A673 (cell line): ENCODE results near the gene L3MBTL1. TPM values are rescaled to one million over a fixed set of nuclear protein-coding genes. Genes with fewer than 3 reads are reported as not detected.

Source experiments
- BruUV-seq: library from RNA; stranded (reverse); fragments of 400-500 nt; replicated peaks from 2 replicates; lab custom pipeline; 2021; lab: Mats Ljungman, UMichigan
- CTCF ChIA-PET: fragments of 300-600 bp; sonication (Branson Sonifier 250); formaldehyde crosslinking; loops from one replicate; lab custom pipeline; 2022; ENCODE audit warnings: antibody characterized with exemption; lab: Charles Lee
- POLR2A ChIA-PET: fragments of 300-600 bp; sonication (Branson Sonifier 250); formaldehyde crosslinking; loops from one replicate; lab custom pipeline; 2022; ENCODE audit warnings: antibody characterized with exemption; ENCODE audit not compliant: low non-redundant PET; lab: Charles Lee
- DNase-seq: peaks from one replicate; pipeline ENCODE4 v3.0.0-alpha.2; 2015; ENCODE audit warnings: low spot score
- H3K27ac ChIP-seq: fragments of 200-600 bp; sonication (generic); 2 replicates; pipeline ENCODE4 v1.5.1; 2016; ENCODE audit warnings: mixed run types, low read depth, mild to moderate bottlenecking, mixed read lengths, antibody characterized with exemption, low read length; ENCODE audit not compliant: poor library complexity, severe bottlenecking
- H3K27me3 ChIP-seq: fragments of 200-600 bp; sonication (generic); replicated peaks from 2 replicates; pipeline ENCODE4 v1.6.1; 2017; ENCODE audit warnings: mixed run types, low read depth, mild to moderate bottlenecking, mixed read lengths, antibody characterized with exemption, low read length; ENCODE audit not compliant: insufficient read depth, poor library complexity
- H3K36me3 ChIP-seq: fragments of 200-600 bp; sonication (generic); 2 replicates; pipeline ENCODE4 v1.6.1; 2016; ENCODE audit warnings: mixed run types, mild to moderate bottlenecking, mixed read lengths, antibody characterized with exemption, low read length; ENCODE audit not compliant: insufficient read depth, poor library complexity, severe bottlenecking
- H3K4me1 ChIP-seq: fragments of 200-600 bp; sonication (generic); 2 replicates; pipeline ENCODE4 v1.6.1; 2017; ENCODE audit warnings: mixed run types, mild to moderate bottlenecking, mixed read lengths, antibody characterized with exemption, low read length; ENCODE audit not compliant: insufficient read depth, poor library complexity, severe bottlenecking
- H3K4me3 ChIP-seq: fragments of 200-600 bp; sonication (generic); 2 replicates; pipeline ENCODE4 v1.5.1; 2016; ENCODE audit warnings: low read depth, mixed run types, mild to moderate bottlenecking, mixed read lengths, low read length; ENCODE audit not compliant: poor library complexity, severe bottlenecking
- H3K9me3 ChIP-seq: fragments of 200-600 bp; sonication (generic); 2 replicates; pipeline ENCODE4 v1.6.1; 2016; ENCODE audit warnings: mixed run types, low read depth, mild to moderate bottlenecking, mixed read lengths, antibody characterized with exemption, low read length; ENCODE audit not compliant: poor library complexity, severe bottlenecking
- EZH2 ChIP-seq: fragments of 200-600 bp; sonication (generic); IDR thresholded peaks from 2 replicates; pipeline ENCODE4 v1.6.1; 2017; ENCODE audit warnings: borderline replicate concordance, low read depth, mild to moderate bottlenecking, mixed read lengths, antibody characterized with exemption, low read length; ENCODE audit not compliant: poor library complexity, severe bottlenecking
- intact Hi-C: fragments of 100-400 bp; cut with micrococcal nuclease; formaldehyde crosslinking; loops from one replicate; pipeline ENCODE4 v1.10.0; 2022; ENCODE audit not compliant: unreplicated experiment
- total RNA-seq: library from RNA; stranded (reverse); gene quantifications from 2 replicates; pipeline ENCODE4 v1.2.3, GENCODE V29; 2021
- TF ChIP-seq, protein P1 (sequence below): fragments of 300-800, 200-600 bp; sonication (generic); conservative IDR thresholded peaks from 2 replicates; pipeline ENCODE4 v1.5.1; 2017; ENCODE audit warnings: low read depth, mild to moderate bottlenecking, antibody characterized with exemption, low read length, moderate library complexity, mixed read lengths

L3MBTL1 gene
- total RNA-seq, 1 experiment from 2014 or later = 8.1 TPM

DNA sequence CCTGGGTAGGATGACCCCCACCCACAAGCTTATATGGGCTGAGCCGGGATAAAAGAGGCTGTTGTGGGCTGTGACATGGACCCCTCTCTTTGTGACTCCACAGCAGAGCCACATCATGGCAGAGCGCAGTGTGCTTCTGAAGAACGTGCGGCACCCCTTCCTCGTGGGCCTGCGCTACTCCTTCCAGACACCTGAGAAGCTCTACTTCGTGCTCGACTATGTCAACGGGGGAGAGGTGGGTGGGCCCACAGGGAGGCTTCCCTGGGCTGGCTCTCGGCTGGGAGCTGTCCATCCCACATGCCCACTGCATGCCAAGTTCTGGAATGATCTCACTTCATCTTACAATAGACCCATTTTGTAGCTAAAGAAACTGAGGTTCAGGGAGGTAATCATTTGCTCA is 61.8 kb downstream of the L3MBTL1 start:
- Histone ChIP-seq H3K36me3 (no peaks in the 10 kb centered on the region), H3K9me3 (no peaks in the 10 kb centered on the region), H3K27me3 (no peaks in the 10 kb centered on the region), H3K4me1 (no peaks in the 10 kb centered on the region), H3K27ac (no peak overlapping the region), H3K4me3 (no peak overlapping the region)
- ChIA-PET CTCF (no interaction called here), POLR2A (no interaction called here)
- no peak for DNase-seq
- no TSS peak for BruUV-seq
- intact Hi-C loops = no loop called here
- no peak for TF ChIP-seq EZH2
- TF ChIP-seq, protein P1, sequence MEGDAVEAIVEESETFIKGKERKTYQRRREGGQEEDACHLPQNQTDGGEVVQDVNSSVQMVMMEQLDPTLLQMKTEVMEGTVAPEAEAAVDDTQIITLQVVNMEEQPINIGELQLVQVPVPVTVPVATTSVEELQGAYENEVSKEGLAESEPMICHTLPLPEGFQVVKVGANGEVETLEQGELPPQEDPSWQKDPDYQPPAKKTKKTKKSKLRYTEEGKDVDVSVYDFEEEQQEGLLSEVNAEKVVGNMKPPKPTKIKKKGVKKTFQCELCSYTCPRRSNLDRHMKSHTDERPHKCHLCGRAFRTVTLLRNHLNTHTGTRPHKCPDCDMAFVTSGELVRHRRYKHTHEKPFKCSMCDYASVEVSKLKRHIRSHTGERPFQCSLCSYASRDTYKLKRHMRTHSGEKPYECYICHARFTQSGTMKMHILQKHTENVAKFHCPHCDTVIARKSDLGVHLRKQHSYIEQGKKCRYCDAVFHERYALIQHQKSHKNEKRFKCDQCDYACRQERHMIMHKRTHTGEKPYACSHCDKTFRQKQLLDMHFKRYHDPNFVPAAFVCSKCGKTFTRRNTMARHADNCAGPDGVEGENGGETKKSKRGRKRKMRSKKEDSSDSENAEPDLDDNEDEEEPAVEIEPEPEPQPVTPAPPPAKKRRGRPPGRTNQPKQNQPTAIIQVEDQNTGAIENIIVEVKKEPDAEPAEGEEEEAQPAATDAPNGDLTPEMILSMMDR = no peak

DNA sequence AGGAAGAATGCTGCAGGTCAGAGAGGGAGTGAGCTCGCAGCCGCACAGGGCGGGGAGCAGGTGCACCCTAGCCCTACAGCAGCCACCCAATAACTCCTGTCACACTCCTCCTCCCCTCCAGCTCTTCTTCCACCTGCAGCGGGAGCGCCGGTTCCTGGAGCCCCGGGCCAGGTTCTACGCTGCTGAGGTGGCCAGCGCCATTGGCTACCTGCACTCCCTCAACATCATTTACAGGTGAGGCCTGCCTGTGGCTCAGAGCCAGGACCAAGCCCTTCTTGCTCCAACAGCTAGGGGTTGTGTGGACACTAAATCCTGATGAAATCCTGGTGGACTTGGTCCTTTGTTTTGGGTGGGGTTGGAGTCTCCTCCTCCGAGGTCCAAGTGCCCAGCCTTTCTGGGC is 63.0 kb downstream of the L3MBTL1 start:
- CTCF ChIA-PET = no interaction called here

GRCh38 chr20:43571310-43571709 is 63.8 kb downstream of the L3MBTL1 start:
- intact Hi-C loops = no loop called here
- no peak for DNase-seq
- TF ChIP-seq, protein P1 = no peak
- no peak for TF ChIP-seq EZH2
- no peaks in the 10 kb centered on the region for H3K36me3 ChIP-seq
- H3K9me3 ChIP-seq = no peaks in the 10 kb centered on the region
- ChIA-PET CTCF (no interaction called here), POLR2A (no interaction called here)
- H3K27me3 ChIP-seq = no peaks in the 10 kb centered on the region
- no peak overlapping the region for H3K4me3 ChIP-seq
- no peak overlapping the region for H3K27ac ChIP-seq
- H3K4me1 ChIP-seq = no peaks in the 10 kb centered on the region
- no TSS peak for BruUV-seq

More for the DNA sequence above, 63.0 kb downstream of the L3MBTL1 start:
- Histone ChIP-seq H3K9me3 (no peaks in the 10 kb centered on the region), H3K27ac (no peak overlapping the region), H3K36me3 (no peaks in the 10 kb centered on the region), H3K4me3 (no peak overlapping the region), H3K27me3 (no peaks in the 10 kb centered on the region), H3K4me1 (no peaks in the 10 kb centered on the region)
- intact Hi-C loops = no loop called here
- POLR2A ChIA-PET = interaction anchor here (0.6 kb wide), 1 partner anchor 104 kb away, joined by 12 read pairs; no protein-coding TSS in a partner anchor
- DNase-seq = no peak
- no peak for TF ChIP-seq EZH2
- TF ChIP-seq, protein P1 = no peak
- no TSS peak for BruUV-seq
